GM12878 (cell line): ENCODE data around the gene SMAD1. TPM values are rescaled to one million over a fixed set of nuclear protein-coding genes. Genes with fewer than 3 reads are reported as not detected.

Source experiments
- ATAC-seq: fragments of 200-7000 bp; cut with Tn5 transposase; 3 replicates; pipeline ENCODE4 v1.9.1; 2020; ENCODE audit warnings: mild to moderate bottlenecking, moderate library complexity
- BruUV-seq: library from RNA; stranded (reverse); fragments of 400-500 nt; replicated peaks from 2 replicates; lab custom pipeline; 2021; lab: Mats Ljungman, UMichigan
- CTCF ChIA-PET: fragments of 300-600 bp; sonication (Branson Sonifier 250); formaldehyde crosslinking; extraction: SDS; loops from one replicate; lab custom pipeline; 2021; ENCODE audit warnings: inconsistent platforms; lab: Yijun Ruan, JAX
- POLR2A ChIA-PET: fragments of 350-600 bp; formaldehyde crosslinking; extraction: SDS; loops from one replicate; lab custom pipeline; 2021; ENCODE audit warnings: inconsistent platforms; lab: Charles Lee
- RAD21 ChIA-PET: fragments of 300-600 bp; sonication (Branson Sonifier 250); formaldehyde crosslinking; loops from one replicate; lab custom pipeline; 2023; ENCODE audit warnings: antibody characterized with exemption; ENCODE audit not compliant: unreplicated experiment; lab: Charles Lee
- SMC1A ChIA-PET: fragments of 300-600 bp; sonication (Branson Sonifier 250); formaldehyde crosslinking; loops from one replicate; lab custom pipeline; 2023; ENCODE audit not compliant: unreplicated experiment, uncharacterized antibody; lab: Charles Lee
- DNase-seq: peaks from one replicate; pipeline ENCODE4 v3.0.0-alpha.2; 2011; ENCODE audit warnings: low read depth, low spot score
- FAIRE-seq: peaks from 3 replicates; lab custom pipeline; 2011; peaks lifted over from hg19 to GRCh38; lab: Jason Lieb, UNC
- H2AFZ ChIP-seq: 2 replicates; pipeline ENCODE4 v1.6.0; 2011; ENCODE audit warnings: low read depth, low read length, control low read depth; ENCODE audit not compliant: control insufficient read depth
- H3K27ac ChIP-seq: 2 replicates; pipeline ENCODE4 v1.5.1; 2011; ENCODE audit warnings: control low read depth; ENCODE audit not compliant: control insufficient read depth, insufficient read depth
- H3K27me3 ChIP-seq, 2 experiments: replicated peaks in 1 of 2; 2 replicates each; pipeline versions ENCODE4 v1.6.0 to v1.6.1; 2011; ENCODE audit warnings: low read length in 1 of 2; ENCODE audit not compliant: control insufficient read depth in 2 of 2, insufficient read depth in 2 of 2
- H3K36me3 ChIP-seq, 2 experiments: 2 replicates each; pipeline ENCODE4 v1.5.1; 2011; ENCODE audit warnings: low read length in 1 of 2; ENCODE audit not compliant: control insufficient read depth in 2 of 2, insufficient read depth in 2 of 2
- H3K4me1 ChIP-seq: 2 replicates; pipeline ENCODE4 v1.6.1; 2011; ENCODE audit warnings: mild to moderate bottlenecking, low read length, moderate library complexity, mixed read lengths; ENCODE audit not compliant: control insufficient read depth, insufficient read depth
- H3K4me2 ChIP-seq: 2 replicates; pipeline ENCODE4 v1.6.0; 2011; ENCODE audit warnings: control low read depth; ENCODE audit not compliant: control insufficient read depth, insufficient read depth
- H3K4me3 ChIP-seq: fragments of 200-600 bp; sonication (generic); 2 replicates; pipeline ENCODE4 v1.5.1; 2016
- H3K79me2 ChIP-seq: 2 replicates; pipeline ENCODE4 v1.6.0; 2011; ENCODE audit warnings: low read length; ENCODE audit not compliant: control insufficient read depth, insufficient read depth
- H3K9ac ChIP-seq: 2 replicates; pipeline ENCODE4 v1.8.0; 2011; ENCODE audit warnings: low read length, control low read depth, mixed read lengths; ENCODE audit not compliant: control insufficient read depth, insufficient read depth
- H3K9me3 ChIP-seq: replicated peaks from 3 replicates; pipeline ENCODE4 v1.5.1; 2011; ENCODE audit warnings: mild to moderate bottlenecking, low read length; ENCODE audit not compliant: control insufficient read depth, insufficient read depth
- H4K20me1 ChIP-seq: 2 replicates; pipeline ENCODE4 v1.6.0; 2011; ENCODE audit not compliant: control insufficient read depth, insufficient read depth
- CEBPB ChIP-seq, 2 experiments: fragments of 150-350 bp in 1 of 2; IDR thresholded peaks; 2 replicates each; pipeline ENCODE4 v1.6.1; 2012 to 2014; ENCODE audit warnings: low read depth in 2 of 2, low read length in 2 of 2, borderline replicate concordance in 1 of 2, inconsistent platforms in 1 of 2
- CHD4 ChIP-seq: fragments of 200-600 bp; sonication (generic); IDR thresholded peaks from 2 replicates; pipeline ENCODE4 v1.6.1; 2016; ENCODE audit warnings: mild to moderate bottlenecking
- EED ChIP-seq: sonication (generic); IDR thresholded peaks from 2 replicates; pipeline ENCODE4 v1.6.1; 2016; ENCODE audit warnings: antibody characterized with exemption, low read depth
- EZH2 ChIP-seq: IDR thresholded peaks from 2 replicates; pipeline ENCODE4 v1.6.1; 2012; ENCODE audit warnings: low read depth, mild to moderate bottlenecking, control low read depth, inconsistent platforms, low read length, borderline replicate concordance; ENCODE audit not compliant: control insufficient read depth
- KDM1A ChIP-seq: fragments of 200-600 bp; sonication (generic); IDR thresholded peaks from 2 replicates; pipeline ENCODE4 v1.6.1; 2016; ENCODE audit warnings: borderline replicate concordance
- NFYB ChIP-seq: IDR thresholded peaks from 2 replicates; pipeline ENCODE4 v1.6.1; 2011; ENCODE audit warnings: low read depth, mild to moderate bottlenecking, low read length, improper control_type of control experiment, moderate library complexity; ENCODE audit not compliant: insufficient read depth
- NR2C2 ChIP-seq: IDR thresholded peaks from 2 replicates; pipeline ENCODE4 v1.6.1; 2011; ENCODE audit warnings: borderline replicate concordance, low read depth; ENCODE audit not compliant: control insufficient read depth, insufficient read length
- PAX8 ChIP-seq: fragments of 450-650 bp; IDR thresholded peaks from 2 replicates; pipeline ENCODE4 v1.6.1; 2017; ENCODE audit warnings: mild to moderate bottlenecking, moderate library complexity
- RUNX3 ChIP-seq: IDR thresholded peaks from 2 replicates; pipeline ENCODE4 v1.6.1; 2012; ENCODE audit warnings: low read length, inconsistent platforms
- SIX5 ChIP-seq: IDR thresholded peaks from 2 replicates; pipeline ENCODE4 v1.6.1; 2011; ENCODE audit warnings: mild to moderate bottlenecking, low read depth, low read length, moderate library complexity; ENCODE audit not compliant: severe bottlenecking
- SUPT20H ChIP-seq: IDR thresholded peaks from 2 replicates; pipeline ENCODE4 v1.6.1; 2011; ENCODE audit warnings: low read depth, mild to moderate bottlenecking, low read length, moderate library complexity, borderline replicate concordance; ENCODE audit not compliant: control insufficient read depth
- TCF3 ChIP-seq: IDR thresholded peaks from 2 replicates; pipeline ENCODE4 v1.6.1; 2012; ENCODE audit warnings: low read depth, mild to moderate bottlenecking, low read length, borderline replicate concordance; ENCODE audit not compliant: insufficient read depth
- YBX1 ChIP-seq: fragments of 450-650 bp; IDR thresholded peaks from 2 replicates; pipeline ENCODE4 v1.6.1; 2016; ENCODE audit warnings: antibody characterized with exemption
- ZBED1 ChIP-seq: IDR thresholded peaks from 2 replicates; pipeline ENCODE4 v1.6.1; 2016; ENCODE audit warnings: borderline replicate concordance
- ZSCAN29 ChIP-seq: fragments of 450-650 bp; IDR thresholded peaks from 2 replicates; pipeline ENCODE4 v1.6.1; 2017; ENCODE audit warnings: mild to moderate bottlenecking, moderate library complexity
- WGBS: methylation state at CpG from one replicate; pipeline ENCODE4 v1.1.6; 2016; ENCODE audit warnings: low lambda C conversion rate; ENCODE audit not compliant: insufficient replicate concordance, insufficient coverage; ENCODE audit errors: missing lambda C conversion rate; 5-methylcytosine and 5-hydroxymethylcytosine counted together
- in situ Hi-C: fragments of 300-500 bp; cut with MboI; formaldehyde crosslinking; loops from 9 replicates; pipeline ENCODE4 v1.14.3; 2018; ENCODE audit warnings: mixed read lengths
- intact Hi-C: fragments of 100-400 bp; cut with micrococcal nuclease; formaldehyde crosslinking; loops from one replicate; pipeline ENCODE4 v1.14.2; 2022; ENCODE audit not compliant: unreplicated experiment
- polyA plus RNA-seq, 11 experiments: library from polyadenylated mRNA; depleted of rRNA in 4 of 11; unstranded in 6 of 11; stranded (reverse) in 5 of 11; fragments of >200 nt; fragmentation: Nextera tagmentation in 4 of 11; fragmentation: Illumina TruSeq in 1 of 11; extraction: Ambion mirVana in 4 of 11; extraction: Trizol in 1 of 11; gene quantifications; 1 replicate in 1 of 11; 2 replicates in 10 of 11; pipeline versions ENCODE4 v1.2.1 to v1.2.3, GENCODE V29; 2011 to 2016; ENCODE audit warnings: inconsistent platforms in 2 of 11, missing spikeins in 2 of 11, low read depth in 1 of 11
- total RNA-seq, 4 experiments: library from RNA; depleted of rRNA in 3 of 4; stranded (reverse); fragments of >200 nt in 3 of 4; fragmentation: Illumina TruSeq in 1 of 4; extraction: Trizol in 1 of 4; gene quantifications; 2 replicates each; pipeline versions ENCODE4 v1.2.1 to v1.2.3, GENCODE V29; 2013 to 2021
- TF ChIP-seq, protein P1 (sequence below): fragments of 450-650 bp; IDR thresholded peaks from 2 replicates; pipeline ENCODE4 v1.6.1; 2017; ENCODE audit warnings: mild to moderate bottlenecking
- TF ChIP-seq, protein P2 (sequence below): IDR thresholded peaks from 2 replicates; pipeline ENCODE4 v1.6.1; 2011; ENCODE audit warnings: borderline replicate concordance, low read depth, mild to moderate bottlenecking, moderate library complexity, mixed read lengths, low read length; ENCODE audit not compliant: insufficient read depth; ENCODE audit errors: extremely low read length
- TF ChIP-seq, protein P3 (sequence below): fragments of 450-650 bp; IDR thresholded peaks from 2 replicates; pipeline ENCODE4 v1.6.1; 2018; ENCODE audit warnings: mild to moderate bottlenecking, low read depth, moderate library complexity; ENCODE audit not compliant: partially characterized antibody

SMAD1 gene
- total and polyA plus RNA-seq, 10 of the 15 experiments (the other 5 are each of a cell fraction or from before 2014, with no cell fraction given), result 0.29 to 17.5 (median 13.6) TPM

DNA sequence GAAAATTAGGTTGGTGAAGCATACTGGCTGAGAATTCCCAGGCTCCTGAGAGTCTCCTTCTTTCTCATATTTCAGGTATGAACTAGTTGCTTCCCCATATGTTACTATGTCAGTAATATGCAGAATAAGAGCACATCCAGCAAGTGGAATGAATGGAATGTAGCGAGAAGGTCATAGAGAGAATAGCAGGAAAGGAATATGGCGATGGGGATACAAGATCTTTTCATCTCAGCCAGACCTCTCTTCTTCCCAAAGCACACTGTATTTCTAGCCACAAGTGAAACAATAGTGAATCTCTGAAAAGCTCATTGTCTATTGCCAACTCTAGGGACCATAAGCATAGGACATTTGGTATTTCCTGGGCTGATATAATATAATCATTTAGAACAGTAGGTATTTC, 82.9 kb downstream of the SMAD1 start (continued):
- TF ChIP-seq, protein P1, sequence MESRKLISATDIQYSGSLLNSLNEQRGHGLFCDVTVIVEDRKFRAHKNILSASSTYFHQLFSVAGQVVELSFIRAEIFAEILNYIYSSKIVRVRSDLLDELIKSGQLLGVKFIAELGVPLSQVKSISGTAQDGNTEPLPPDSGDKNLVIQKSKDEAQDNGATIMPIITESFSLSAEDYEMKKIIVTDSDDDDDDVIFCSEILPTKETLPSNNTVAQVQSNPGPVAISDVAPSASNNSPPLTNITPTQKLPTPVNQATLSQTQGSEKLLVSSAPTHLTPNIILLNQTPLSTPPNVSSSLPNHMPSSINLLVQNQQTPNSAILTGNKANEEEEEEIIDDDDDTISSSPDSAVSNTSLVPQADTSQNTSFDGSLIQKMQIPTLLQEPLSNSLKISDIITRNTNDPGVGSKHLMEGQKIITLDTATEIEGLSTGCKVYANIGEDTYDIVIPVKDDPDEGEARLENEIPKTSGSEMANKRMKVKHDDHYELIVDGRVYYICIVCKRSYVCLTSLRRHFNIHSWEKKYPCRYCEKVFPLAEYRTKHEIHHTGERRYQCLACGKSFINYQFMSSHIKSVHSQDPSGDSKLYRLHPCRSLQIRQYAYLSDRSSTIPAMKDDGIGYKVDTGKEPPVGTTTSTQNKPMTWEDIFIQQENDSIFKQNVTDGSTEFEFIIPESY, result no peak
- no peak for TF ChIP-seq SUPT20H
- no peak for TF ChIP-seq PAX8
- no peak for TF ChIP-seq EED
- no peak for TF ChIP-seq NFYB
- no peak for TF ChIP-seq KDM1A
- no peak for TF ChIP-seq ZSCAN29
- no peak for TF ChIP-seq ZBED1
- no peak for TF ChIP-seq CHD4
- TF ChIP-seq CEBPB (IDR thresholded peaks at IDR 0.05; ENCODE audit: borderline replicate concordance in 1 of 2, low read depth in 2 of 2, low read length in 2 of 2), result no peak
- TF ChIP-seq, all 136 proteins: peak for 0

DNA sequence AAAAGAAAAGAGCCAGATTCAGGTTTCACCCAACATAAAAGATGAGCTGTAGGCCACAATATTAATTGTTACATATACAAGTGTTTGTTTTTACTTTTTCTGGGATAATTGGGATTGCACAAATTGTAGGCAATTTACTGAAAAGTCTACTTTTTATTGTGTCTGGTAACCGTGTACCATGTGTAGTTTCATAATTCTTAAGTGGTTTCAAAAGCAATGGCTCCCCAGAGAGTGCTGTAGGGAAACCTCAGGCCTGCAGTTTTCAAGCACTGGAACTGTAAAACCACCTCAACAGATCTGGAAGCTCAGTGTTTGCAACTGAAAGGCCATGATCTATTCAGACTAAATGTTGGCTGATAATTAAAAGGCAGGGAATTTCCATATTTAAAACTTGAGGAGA, 83.7 kb downstream of the SMAD1 start:
- in situ Hi-C loops (no loop called here), intact Hi-C loops (no loop called here)
- TF ChIP-seq, protein P2, sequence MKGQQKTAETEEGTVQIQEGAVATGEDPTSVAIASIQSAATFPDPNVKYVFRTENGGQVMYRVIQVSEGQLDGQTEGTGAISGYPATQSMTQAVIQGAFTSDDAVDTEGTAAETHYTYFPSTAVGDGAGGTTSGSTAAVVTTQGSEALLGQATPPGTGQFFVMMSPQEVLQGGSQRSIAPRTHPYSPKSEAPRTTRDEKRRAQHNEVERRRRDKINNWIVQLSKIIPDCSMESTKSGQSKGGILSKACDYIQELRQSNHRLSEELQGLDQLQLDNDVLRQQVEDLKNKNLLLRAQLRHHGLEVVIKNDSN, result no peak
- TF ChIP-seq TCF3, result no peak
- TF ChIP-seq EZH2, result no peak
- TF ChIP-seq, protein P3, sequence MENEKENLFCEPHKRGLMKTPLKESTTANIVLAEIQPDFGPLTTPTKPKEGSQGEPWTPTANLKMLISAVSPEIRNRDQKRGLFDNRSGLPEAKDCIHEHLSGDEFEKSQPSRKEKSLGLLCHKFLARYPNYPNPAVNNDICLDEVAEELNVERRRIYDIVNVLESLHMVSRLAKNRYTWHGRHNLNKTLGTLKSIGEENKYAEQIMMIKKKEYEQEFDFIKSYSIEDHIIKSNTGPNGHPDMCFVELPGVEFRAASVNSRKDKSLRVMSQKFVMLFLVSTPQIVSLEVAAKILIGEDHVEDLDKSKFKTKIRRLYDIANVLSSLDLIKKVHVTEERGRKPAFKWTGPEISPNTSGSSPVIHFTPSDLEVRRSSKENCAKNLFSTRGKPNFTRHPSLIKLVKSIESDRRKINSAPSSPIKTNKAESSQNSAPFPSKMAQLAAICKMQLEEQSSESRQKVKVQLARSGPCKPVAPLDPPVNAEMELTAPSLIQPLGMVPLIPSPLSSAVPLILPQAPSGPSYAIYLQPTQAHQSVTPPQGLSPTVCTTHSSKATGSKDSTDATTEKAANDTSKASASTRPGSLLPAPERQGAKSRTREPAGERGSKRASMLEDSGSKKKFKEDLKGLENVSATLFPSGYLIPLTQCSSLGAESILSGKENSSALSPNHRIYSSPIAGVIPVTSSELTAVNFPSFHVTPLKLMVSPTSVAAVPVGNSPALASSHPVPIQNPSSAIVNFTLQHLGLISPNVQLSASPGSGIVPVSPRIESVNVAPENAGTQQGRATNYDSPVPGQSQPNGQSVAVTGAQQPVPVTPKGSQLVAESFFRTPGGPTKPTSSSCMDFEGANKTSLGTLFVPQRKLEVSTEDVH, result no peak
- no peak for TF ChIP-seq ZSCAN29
- TF ChIP-seq YBX1, result no peak
- TF ChIP-seq NR2C2, result no peak
- no peak for TF ChIP-seq SIX5
- TF ChIP-seq RUNX3, result no peak

More for the DNA sequence above, 83.7 kb downstream of the SMAD1 start:
- POLR2A ChIA-PET, result no interaction called here
- RAD21 ChIA-PET, result no interaction called here
- H3K4me1 ChIP-seq, result no peaks in the 10 kb centered on the region; the same call in 1 of the 2 replicates
- DNase-seq (no peak), FAIRE-seq (no peak), ATAC-seq (peak; percentile 42; the same call in 1 of the 3 replicates)
- H3K27ac ChIP-seq, result no peak overlapping the region
- no peaks in the 10 kb centered on the region for H3K36me3 ChIP-seq
- WGBS, result 5% methylated on average over 1 of the region's 1 CpG
- no peak overlapping the region for H3K4me2 ChIP-seq
- H3K9ac ChIP-seq, result no peak overlapping the region
- no peaks in the 10 kb centered on the region for H3K27me3 ChIP-seq
- no peak overlapping the region for H3K4me3 ChIP-seq
- H3K9me3 ChIP-seq, result no peaks in the 10 kb centered on the region; the same call in 2 of the 3 replicates
- no peaks in the 10 kb centered on the region for H4K20me1 ChIP-seq
- H2AFZ ChIP-seq, result no peak overlapping the region
- no TSS peak for BruUV-seq
- SMC1A ChIA-PET, result interaction anchor here (1.2 to 1.5 kb wide), 2 partner anchors 8 to 13 kb away, joined by 3 to 6 read pairs; no protein-coding TSS in a partner anchor
- CTCF ChIA-PET, result interaction anchor here (0.5 to 1.5 kb wide), 2 partner anchors 45 to 997 kb away, joined by 3 to 4 read pairs; no protein-coding TSS in a partner anchor
- H3K79me2 ChIP-seq, result no peaks in the 10 kb centered on the region
